H1 (cell line): ENCODE results near the gene ADCY7. TPM values are rescaled to one million over a fixed set of nuclear protein-coding genes. Genes with fewer than 3 reads are reported as not detected.

Experiments used
- CTCF ChIA-PET: fragments of 300-600 bp; sonication (Branson Sonifier 250); formaldehyde crosslinking; loops from one replicate; lab custom pipeline; 2021; ENCODE audit not compliant: partially characterized antibody; lab: Charles Lee
- POLR2A ChIA-PET: fragments of 300-600 bp; sonication (Branson Sonifier 250); formaldehyde crosslinking; loops from one replicate; lab custom pipeline; 2021; ENCODE audit warnings: inconsistent platforms; ENCODE audit not compliant: partially characterized antibody; lab: Charles Lee
- DNase-seq, 2 experiments: peaks; one replicate each; pipeline versions ENCODE4 v3.0.0 to v3.0.0-alpha.2; 2010 to 2022; ENCODE audit warnings: low spot score in 2 of 2, low read depth in 1 of 2, mixed read lengths in 1 of 2
- FAIRE-seq: peaks from 2 replicates; lab custom pipeline; 2011; peaks lifted over from hg19 to GRCh38; lab: Jason Lieb, UNC
- H2AFZ ChIP-seq: 2 replicates; pipeline ENCODE4 v1.8.1; 2012; ENCODE audit warnings: low read length, inconsistent platforms
- H2AK5ac ChIP-seq: 2 replicates; pipeline ENCODE4 v1.6.1; 2013; ENCODE audit warnings: low read depth, low read length
- H2BK120ac ChIP-seq: replicated peaks from 2 replicates; pipeline ENCODE3; 2013; ENCODE audit warnings: low read depth, low read length, inconsistent platforms
- H2BK12ac ChIP-seq: 2 replicates; pipeline ENCODE4 v1.6.1; 2013; ENCODE audit warnings: low read depth, low read length
- H2BK15ac ChIP-seq: 2 replicates; pipeline ENCODE4 v1.6.1; 2013; ENCODE audit warnings: low read length
- H2BK20ac ChIP-seq: 2 replicates; pipeline ENCODE4 v1.6.1; 2013; ENCODE audit warnings: low read length
- H2BK5ac ChIP-seq: 2 replicates; pipeline ENCODE4 v1.6.1; 2013; ENCODE audit warnings: low read depth, low read length
- H3K14ac ChIP-seq: 2 replicates; pipeline ENCODE4 v1.6.1; 2013; ENCODE audit warnings: inconsistent platforms; ENCODE audit not compliant: insufficient read length
- H3K18ac ChIP-seq: 2 replicates; pipeline ENCODE4 v1.6.1; 2013; ENCODE audit warnings: low read length; ENCODE audit errors: extremely low read depth
- H3K23ac ChIP-seq: 2 replicates; pipeline ENCODE4 v1.6.1; 2013; ENCODE audit warnings: inconsistent platforms; ENCODE audit not compliant: insufficient read length
- H3K23me2 ChIP-seq: 2 replicates; pipeline ENCODE4 v1.6.1; 2013; ENCODE audit warnings: low read depth, low read length
- H3K27ac ChIP-seq: 2 replicates; pipeline ENCODE4 v1.6.1; 2011; ENCODE audit warnings: low read depth, low read length, inconsistent platforms
- H3K27me3 ChIP-seq, 4 experiments: replicated peaks in 1 of 4; 1 replicate in 1 of 4; 2 replicates in 3 of 4; pipeline versions ENCODE4 v1.6.1 to v1.8.1; 2011 to 2013; ENCODE audit warnings: low read length in 3 of 4, mild to moderate bottlenecking in 3 of 4, inconsistent platforms in 2 of 4, mixed read lengths in 2 of 4, moderate library complexity in 1 of 4; ENCODE audit not compliant: control insufficient read depth in 3 of 4, insufficient read depth in 3 of 4; ENCODE audit errors: extremely low read depth in 1 of 4
- H3K36me3 ChIP-seq, 4 experiments: 2 replicates each; pipeline versions ENCODE4 v1.6.1 to v1.8.1; 2011 to 2013; ENCODE audit warnings: mild to moderate bottlenecking in 4 of 4, low read length in 3 of 4, moderate library complexity in 2 of 4, control low read depth in 1 of 4, inconsistent platforms in 1 of 4; ENCODE audit not compliant: insufficient read depth in 4 of 4, control insufficient read depth in 2 of 4
- H3K4ac ChIP-seq: replicated peaks from 2 replicates; pipeline ENCODE3; 2013; ENCODE audit warnings: low read length, low read depth, mixed read lengths, inconsistent platforms; ENCODE audit not compliant: insufficient read length
- H3K4me1 ChIP-seq, 4 experiments: replicated peaks in 1 of 4; 1 replicate in 1 of 4; 2 replicates in 3 of 4; pipeline versions ENCODE4 v1.6.1 to v1.8.1; 2011 to 2013; ENCODE audit warnings: low read length in 3 of 4, inconsistent platforms in 2 of 4, mixed read lengths in 1 of 4; ENCODE audit not compliant: insufficient read depth in 4 of 4, control insufficient read depth in 3 of 4
- H3K4me2 ChIP-seq, 2 experiments: 2 replicates each; pipeline versions ENCODE4 v1.6.1 to v1.8.1; 2011 to 2013; ENCODE audit warnings: low read depth in 2 of 2, low read length in 2 of 2, control low read depth in 1 of 2, inconsistent platforms in 1 of 2, mild to moderate bottlenecking in 1 of 2; ENCODE audit not compliant: insufficient read depth in 1 of 2
- H3K4me3 ChIP-seq, 4 experiments: fragments of 200-600, 300-600 bp in 1 of 4; sonication (generic), shearing (Covaris generic), sonication (Bioruptor Twin) in 1 of 4; 2 replicates each; pipeline versions ENCODE4 v1.5.1 to v1.8.1; 2011 to 2016; ENCODE audit warnings: low read length in 4 of 4, low read depth in 3 of 4, control low read depth in 2 of 4, inconsistent platforms in 2 of 4, mild to moderate bottlenecking in 2 of 4, mixed read lengths in 1 of 4, moderate library complexity in 1 of 4; ENCODE audit not compliant: insufficient read depth in 2 of 4; ENCODE audit errors: extremely low read depth in 1 of 4
- H3K56ac ChIP-seq: replicated peaks from 2 replicates; pipeline ENCODE3; 2013; ENCODE audit warnings: low read depth, mild to moderate bottlenecking, mixed read lengths, low read length, inconsistent platforms; ENCODE audit not compliant: insufficient read length
- H3K79me1 ChIP-seq: 2 replicates; pipeline ENCODE4 v1.6.1; 2013; ENCODE audit warnings: low read depth, low read length, control low read depth
- H3K79me2 ChIP-seq, 2 experiments: 2 replicates each; pipeline versions ENCODE4 v1.6.1 to v1.8.1; 2012 to 2013; ENCODE audit warnings: low read length in 2 of 2, mild to moderate bottlenecking in 2 of 2, inconsistent platforms in 1 of 2; ENCODE audit not compliant: insufficient read depth in 2 of 2, control insufficient read depth in 1 of 2
- H3K9ac ChIP-seq, 4 experiments: replicated peaks in 1 of 4; 1 replicate in 1 of 4; 2 replicates in 3 of 4; pipeline versions ENCODE4 v1.6.1 to v1.8.1; 2011 to 2013; ENCODE audit warnings: low read depth in 3 of 4, low read length in 3 of 4, control low read depth in 2 of 4, mild to moderate bottlenecking in 2 of 4, moderate library complexity in 2 of 4, inconsistent platforms in 1 of 4; ENCODE audit errors: extremely low read depth in 1 of 4
- H3K9me3 ChIP-seq, 2 experiments: 2 replicates each; pipeline versions ENCODE4 v1.6.1 to v1.8.1; 2012 to 2013; ENCODE audit warnings: mild to moderate bottlenecking in 2 of 2, moderate library complexity in 2 of 2, control low read depth in 1 of 2, inconsistent platforms in 1 of 2, low read depth in 1 of 2, low read length in 1 of 2, mixed read lengths in 1 of 2; ENCODE audit not compliant: insufficient read depth in 2 of 2
- H4K20me1 ChIP-seq, 2 experiments: replicated peaks in 1 of 2; 2 replicates each; pipeline versions ENCODE3 to v1.8.1; 2011 to 2013; ENCODE audit warnings: inconsistent platforms in 2 of 2, low read length in 2 of 2, mild to moderate bottlenecking in 1 of 2; ENCODE audit not compliant: insufficient read depth in 2 of 2, control insufficient read depth in 1 of 2
- H4K5ac ChIP-seq: 2 replicates; pipeline ENCODE4 v1.6.1; 2013; ENCODE audit warnings: low read length, low read depth, mixed read lengths, inconsistent platforms; ENCODE audit not compliant: insufficient read length
- H4K8ac ChIP-seq: 2 replicates; pipeline ENCODE4 v1.8.0; 2013; ENCODE audit warnings: mild to moderate bottlenecking, moderate library complexity, low read length, inconsistent platforms; ENCODE audit not compliant: insufficient read depth; ENCODE audit errors: extremely low read depth
- H4K91ac ChIP-seq: replicated peaks from 2 replicates; pipeline ENCODE3; 2013; ENCODE audit warnings: low read length, mixed read lengths, inconsistent platforms; ENCODE audit not compliant: insufficient read length
- NRF1 ChIP-seq: IDR thresholded peaks from 2 replicates; pipeline ENCODE4 v1.6.1; 2011; ENCODE audit warnings: mild to moderate bottlenecking, low read depth, low read length, improper control_type of control experiment
- WGBS, 2 experiments: shearing (Covaris generic) in 1 of 2; methylation state at CpG; one replicate each; pipeline versions ENCODE4 v1.1.6 to v1.1.7; 2013 to 2015; ENCODE audit warnings: low lambda C conversion rate in 2 of 2, mixed read lengths in 2 of 2, inconsistent platforms in 1 of 2, low coverage in 1 of 2, missing lambda C conversion rate in 1 of 2; ENCODE audit not compliant: insufficient replicate concordance in 2 of 2, insufficient coverage in 1 of 2, insufficient read length in 1 of 2; ENCODE audit errors: extremely low coverage in 1 of 2, missing lambda C conversion rate in 1 of 2; 5-methylcytosine and 5-hydroxymethylcytosine counted together
- polyA plus RNA-seq, 7 experiments: library from polyadenylated mRNA; depleted of rRNA in 3 of 7; stranded (reverse) in 5 of 7; unstranded in 2 of 7; fragments of >200 nt in 5 of 7; fragments of 200-250 nt in 2 of 7; gene quantifications; 1 replicate in 5 of 7; 2 replicates in 1 of 7; 4 replicates in 1 of 7; pipeline versions ENCODE4 v1.2.1 to v1.2.3, GENCODE V29; 2011 to 2013; ENCODE audit warnings: missing spikeins in 2 of 7, mixed read lengths in 2 of 7
- total RNA-seq: library from RNA; stranded (reverse); fragmentation: NEBNext Ultra II Directional; extraction: Animal tissue kit (Norgen Biotek cat#: 25700); gene quantifications from 2 replicates; pipeline ENCODE4 v1.2.1, GENCODE V29; 2021
- TF ChIP-seq, protein P1 (sequence below): IDR thresholded peaks from 2 replicates; pipeline ENCODE4 v1.6.1; 2012; ENCODE audit warnings: inconsistent platforms

ADCY7 gene
- total and polyA plus RNA-seq, 2 of the 8 experiments (the other 6 are each of a cell fraction or from before 2014, with no cell fraction given) = 2.4 to 5.1 TPM

DNA sequence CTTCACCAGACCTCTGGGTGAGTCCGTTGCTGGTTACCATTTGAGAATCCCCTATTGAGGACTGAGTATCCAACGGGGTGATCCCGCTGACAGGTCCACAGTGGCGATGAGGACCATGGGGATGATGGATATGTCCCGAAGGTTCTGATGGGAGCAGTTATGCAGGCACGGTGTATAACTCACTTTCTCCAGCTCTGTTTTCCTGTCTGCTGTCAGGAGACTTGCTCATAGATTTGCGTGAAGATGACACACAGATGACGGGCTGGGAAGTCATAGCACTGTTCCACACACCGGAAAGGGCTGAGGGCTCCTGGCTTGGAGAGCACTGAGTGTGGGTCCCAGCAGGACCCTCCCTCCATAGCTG lies 22.2 kb upstream of the ADCY7 start:
- H3K23me2 ChIP-seq = peaks cover 5% of the 10 kb centered on the region; the same call in 1 of the 2 replicates
- H3K36me3 ChIP-seq = no peaks in the 10 kb centered on the region
- no peaks in the 10 kb centered on the region for H3K79me1 ChIP-seq
- no peak overlapping the region for H3K14ac ChIP-seq
- no peak for DNase-seq
- FAIRE-seq = no peak
- H2AFZ ChIP-seq = no peak overlapping the region
- H2BK5ac ChIP-seq = no peak overlapping the region
- TF ChIP-seq NRF1 = no peak
- TF ChIP-seq, protein P1, sequence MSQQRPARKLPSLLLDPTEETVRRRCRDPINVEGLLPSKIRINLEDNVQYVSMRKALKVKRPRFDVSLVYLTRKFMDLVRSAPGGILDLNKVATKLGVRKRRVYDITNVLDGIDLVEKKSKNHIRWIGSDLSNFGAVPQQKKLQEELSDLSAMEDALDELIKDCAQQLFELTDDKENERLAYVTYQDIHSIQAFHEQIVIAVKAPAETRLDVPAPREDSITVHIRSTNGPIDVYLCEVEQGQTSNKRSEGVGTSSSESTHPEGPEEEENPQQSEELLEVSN = no peak
- peaks cover 0 to 19% (median 6%) of the 10 kb centered on the region in 4 experiments; a peak in 5 of 7 replicates for H3K4me1 ChIP-seq
- H2BK120ac ChIP-seq = no peak overlapping the region
- no peak overlapping the region for H3K18ac ChIP-seq
- H2BK12ac ChIP-seq = peak overlapping the region; percentile 27; the same call in 1 of the 2 replicates
- H3K4me3 ChIP-seq = no peak overlapping the region
- H3K9me3 ChIP-seq = no peaks in the 10 kb centered on the region
- no peak overlapping the region for H3K27ac ChIP-seq
- no peak overlapping the region for H3K23ac ChIP-seq
- no peak overlapping the region for H4K5ac ChIP-seq
- H3K27me3 ChIP-seq = peaks cover 0 to 24% (median 14%) of the 10 kb centered on the region in 4 experiments; a peak in 6 of 7 replicates
- H3K56ac ChIP-seq = no peak overlapping the region
- no peak overlapping the region for H2BK15ac ChIP-seq
- no peak overlapping the region for H3K4ac ChIP-seq
- H4K8ac ChIP-seq = no peak overlapping the region
- H4K20me1 ChIP-seq = no peaks in the 10 kb centered on the region
- peak overlapping the region; percentile 73; the same call in 1 of the 2 replicates for H2BK20ac ChIP-seq
- H3K79me2 ChIP-seq = no peaks in the 10 kb centered on the region
- H3K4me2 ChIP-seq = peak overlapping the region in 1 of 2 experiments; percentile 60; a peak in 2 of 4 replicates
- peak overlapping the region; percentile 1; the same call in 1 of the 2 replicates for H2AK5ac ChIP-seq
- 92% methylated on average over 9 of the region's 9 CpGs; no CpG with 5 or more reads in 1 of the 2 experiments for WGBS, 2 experiments
- CTCF ChIA-PET = interaction anchor here (0.6 to 2.2 kb wide), 7 partner anchors 8 to 344 kb away, joined by 3 to 6 read pairs (median 3); no protein-coding TSS in a partner anchor
- no peak overlapping the region for H3K9ac ChIP-seq
- H4K91ac ChIP-seq = peak overlapping the region; percentile 45
- POLR2A ChIA-PET = no interaction called here
